Skeletal muscle satellite cell (primary cell): ENCODE measurements around the gene TMEM38A.
A peak's percentile ranks its signal among the peaks of the same experiment; 100 is the strongest.
"Not testable (repeated sequence)": the region's sequence is repeated elsewhere in the genome, so short reads cannot be mapped to it uniquely, and the experiment has no call there.

ENCODE experiments used
- H3K27me3 ChIP-seq: 2 replicates; pipeline ENCODE4 v1.7.0; 2013; ENCODE audit warnings: low read length; ENCODE audit not compliant: control insufficient read depth, insufficient read depth
- H3K36me3 ChIP-seq: 2 replicates; pipeline ENCODE4 v1.7.0; 2013; ENCODE audit warnings: mild to moderate bottlenecking, control low read depth, low read length; ENCODE audit not compliant: insufficient read depth
- H3K4me1 ChIP-seq: 2 replicates; pipeline ENCODE4 v1.7.0; 2013; ENCODE audit warnings: low read length; ENCODE audit not compliant: control insufficient read depth, insufficient read depth
- H3K4me2 ChIP-seq: 2 replicates; pipeline ENCODE4 v1.7.0; 2013; ENCODE audit warnings: mild to moderate bottlenecking, low read length
- H3K4me3 ChIP-seq: 2 replicates; pipeline ENCODE4 v1.7.0; 2013; ENCODE audit warnings: low read length
- H3K9ac ChIP-seq: 2 replicates; pipeline ENCODE4 v1.7.0; 2013; ENCODE audit warnings: mild to moderate bottlenecking, low read depth, low read length, moderate library complexity
- H3K9me3 ChIP-seq: replicated peaks from 2 replicates; pipeline ENCODE4 v1.7.0; 2013; ENCODE audit warnings: mild to moderate bottlenecking, control low read depth, low read length

Gene TMEM38A

DNA sequence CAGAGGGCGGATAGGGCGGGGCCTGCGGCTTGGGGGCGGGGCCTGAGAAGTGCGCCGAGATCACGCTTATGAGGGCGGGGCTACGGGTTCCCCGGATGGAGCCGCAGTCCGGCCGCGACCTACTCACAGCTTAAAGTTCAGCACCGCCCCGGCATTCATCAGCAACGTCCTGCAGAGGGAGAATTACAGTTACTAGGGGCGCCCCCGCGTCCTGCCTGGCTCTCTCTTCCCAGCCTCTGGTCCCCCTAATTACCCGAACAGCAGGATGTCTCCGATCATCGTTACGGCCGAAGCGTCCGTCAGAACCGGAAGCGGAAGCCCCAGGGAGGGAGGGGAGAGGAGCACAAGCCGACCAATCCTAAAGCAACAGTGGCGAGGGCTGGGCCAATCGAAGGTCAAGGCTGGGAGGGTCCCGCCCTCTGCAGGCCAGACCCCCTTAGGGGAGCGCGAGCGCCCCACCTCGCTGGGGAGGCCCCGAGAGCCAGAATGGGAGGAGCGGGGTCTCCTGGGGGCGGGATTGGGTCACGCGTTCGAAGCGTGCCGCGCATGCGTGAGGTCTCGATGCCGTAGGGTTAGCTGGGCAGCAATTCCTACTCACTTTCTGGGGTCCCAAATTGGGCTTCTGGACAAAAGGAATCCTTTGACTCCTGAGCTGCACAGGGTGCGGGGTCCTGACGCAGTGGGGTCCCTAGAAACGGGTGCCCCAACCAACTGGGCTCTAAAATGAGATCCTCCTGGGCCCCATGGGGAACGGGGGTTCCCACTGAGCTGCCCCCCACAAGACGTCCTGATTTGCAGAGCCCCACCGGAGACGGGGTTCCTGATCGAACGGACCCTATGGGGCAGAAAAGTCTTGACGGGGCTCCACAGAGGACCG, 869 bp upstream of the TMEM38A start, which contains the start of gene SMIM7:
Gene SMIM7, minus strand, starts transcription at position 313 of the 877 bp plus-strand sequence. Its CDS starts 34 bp downstream, at position 279.
- peak within 1 kb of the TSS; percentile 98 for H3K4me3 ChIP-seq
- H3K4me2 ChIP-seq, result peak within 1 kb of the TSS; percentile 99
- no peaks in the 10 kb centered on the region for H3K27me3 ChIP-seq
- peaks cover 16% of the 10 kb centered on the region for H3K4me1 ChIP-seq
- H3K9me3 ChIP-seq, result no peaks in the 10 kb centered on the region
- peaks cover 35% of the 10 kb centered on the region for H3K36me3 ChIP-seq
- peak within 1 kb of the TSS; percentile 96 for H3K9ac ChIP-seq

DNA sequence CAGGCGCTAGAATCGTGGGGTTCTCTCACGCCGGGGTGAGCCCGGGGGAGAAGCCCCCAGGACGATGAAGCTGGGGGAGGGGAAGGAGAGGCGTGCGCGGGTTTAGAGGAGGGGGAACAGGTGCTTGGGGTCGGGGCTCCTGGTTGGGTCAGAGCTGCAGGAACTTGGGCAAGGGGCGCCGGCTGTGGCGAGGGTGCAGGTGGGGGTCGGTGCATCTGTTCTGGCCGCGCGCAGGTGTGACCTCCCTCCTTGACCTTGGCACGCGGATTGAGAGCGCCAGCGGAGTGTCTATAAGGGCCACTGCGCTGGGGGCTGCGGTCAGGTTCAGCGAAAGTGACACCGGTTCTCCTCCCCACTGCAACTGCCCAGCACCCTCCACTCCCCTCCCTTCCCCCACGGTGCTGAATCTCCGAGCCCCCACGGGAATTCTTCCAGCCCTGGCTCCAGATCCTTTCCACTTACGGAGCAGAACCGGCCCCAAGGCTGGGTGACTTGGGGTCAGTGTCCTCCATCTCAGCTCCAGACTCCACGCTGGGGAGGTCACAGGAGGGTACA, 618 bp downstream of the TMEM38A start:
- Histone ChIP-seq H3K36me3 (peaks cover 23% of the 10 kb centered on the region), H3K4me1 (peaks cover 16% of the 10 kb centered on the region), H3K27me3 (no peaks in the 10 kb centered on the region), H3K4me2 (peak overlapping the region; percentile 99), H3K4me3 (peak overlapping the region; percentile 98), H3K9me3 (no peaks in the 10 kb centered on the region), H3K9ac (peak overlapping the region; percentile 45)

DNA sequence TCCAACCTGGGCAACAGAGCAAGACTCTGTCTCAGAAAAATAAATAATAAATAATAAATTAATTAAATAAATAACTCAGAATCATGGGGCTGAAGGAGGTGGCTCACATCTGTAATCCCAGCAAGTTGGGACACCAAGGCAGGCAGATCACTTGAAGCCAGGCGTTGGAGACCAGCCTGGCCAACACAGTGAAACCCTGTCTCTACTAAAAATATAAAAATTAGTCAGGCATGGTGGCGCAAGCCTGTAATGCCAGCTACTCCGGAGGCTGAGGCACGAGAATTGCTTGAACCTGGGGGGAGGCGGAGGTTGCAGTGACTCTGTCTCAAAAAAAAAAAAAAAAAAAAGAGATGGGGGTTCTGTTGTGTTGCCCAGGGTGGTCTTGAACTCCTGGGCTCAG, 7.2 kb downstream of the TMEM38A start:
- Histone ChIP-seq H3K4me2 (no peak overlapping the region), H3K9ac (no peak overlapping the region), H3K9me3 (no peaks in the 10 kb centered on the region), H3K4me1 (no peaks in the 10 kb centered on the region), H3K36me3 (no peaks in the 10 kb centered on the region), H3K4me3 (no peak overlapping the region), H3K27me3 (no peaks in the 10 kb centered on the region)

DNA sequence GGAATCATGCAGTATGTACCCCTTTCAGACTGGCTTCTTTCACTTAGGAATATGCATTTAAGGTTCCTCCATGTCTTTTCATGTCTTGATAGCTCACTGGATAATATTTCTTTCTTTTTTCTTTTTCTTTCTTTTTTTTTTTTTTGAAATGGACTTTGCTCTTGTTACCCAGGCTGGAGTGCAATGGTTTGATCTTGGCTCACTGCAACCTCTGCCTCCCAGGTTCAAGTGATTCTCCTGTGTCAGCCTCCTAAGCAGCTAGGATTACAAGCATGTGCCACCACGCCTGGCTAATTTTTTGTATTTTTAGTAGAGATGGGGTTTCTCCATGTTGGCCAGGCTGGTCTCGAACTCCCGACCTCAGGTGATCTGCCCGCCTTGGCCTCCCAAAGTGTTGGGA, 7.8 kb downstream of the TMEM38A start:
- not testable (repeated sequence) for H3K27me3 ChIP-seq, H3K4me3 ChIP-seq, H3K9me3 ChIP-seq, H3K9ac ChIP-seq, H3K4me2 ChIP-seq, H3K36me3 ChIP-seq, H3K4me1 ChIP-seq

DNA sequence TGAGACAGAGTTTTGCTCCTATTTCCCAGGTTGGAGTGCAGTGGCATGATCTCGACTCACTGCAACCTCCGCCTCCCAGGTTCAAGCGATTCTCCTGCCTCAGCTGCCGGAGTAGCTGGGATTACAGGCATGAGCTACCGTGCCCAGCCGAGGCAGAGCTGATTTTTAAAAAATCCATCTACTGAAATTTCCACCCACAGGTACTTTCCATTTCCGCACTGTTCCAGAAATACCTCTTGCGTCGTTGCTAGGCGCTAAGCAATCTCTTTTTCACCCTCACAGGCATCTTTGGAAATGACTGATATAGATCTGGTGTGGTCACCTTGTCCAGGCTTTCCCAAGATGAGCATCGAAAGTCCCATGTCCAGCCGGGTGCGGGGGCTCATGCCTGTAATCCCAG, 9.4 kb downstream of the TMEM38A start:
- H3K9me3 ChIP-seq, result no peaks in the 10 kb centered on the region
- no peaks in the 10 kb centered on the region for H3K36me3 ChIP-seq
- H3K4me2 ChIP-seq, result no peak overlapping the region
- H3K9ac ChIP-seq, result no peak overlapping the region
- no peaks in the 10 kb centered on the region for H3K4me1 ChIP-seq
- H3K4me3 ChIP-seq, result no peak overlapping the region
- H3K27me3 ChIP-seq, result no peaks in the 10 kb centered on the region

DNA sequence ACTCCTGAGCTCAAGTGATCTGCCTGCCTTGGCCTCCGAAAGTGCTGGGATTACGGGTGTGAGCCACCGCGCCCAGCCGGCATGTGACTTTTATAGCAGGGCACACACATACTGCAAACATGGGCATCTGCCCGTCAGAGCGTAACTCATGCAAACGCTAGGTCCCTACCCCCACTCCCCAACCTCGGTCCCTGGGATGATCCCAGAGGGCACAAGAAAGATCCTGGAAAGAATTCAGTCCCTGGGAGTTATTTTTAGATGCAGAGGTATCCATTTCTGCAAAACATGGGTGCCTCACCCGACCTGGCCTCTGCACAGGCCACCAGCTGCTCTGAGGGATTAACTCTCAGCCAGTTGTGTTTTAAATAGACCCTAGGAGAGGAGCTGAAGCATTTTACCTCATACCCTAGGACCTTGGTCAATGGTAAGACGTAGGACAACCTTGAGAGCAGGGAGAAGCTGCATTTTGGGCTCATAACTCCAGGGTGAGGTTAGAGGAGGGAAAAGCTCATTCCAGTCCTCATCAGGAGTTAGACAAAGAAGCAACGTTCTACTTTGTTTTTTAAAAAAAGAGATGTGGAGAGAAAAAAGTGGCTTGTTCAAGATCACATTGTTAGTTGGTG, 10.8 kb downstream of the TMEM38A start:
- H3K4me3 ChIP-seq, result no peak overlapping the region
- no peak overlapping the region for H3K4me2 ChIP-seq
- H3K36me3 ChIP-seq, result no peaks in the 10 kb centered on the region
- H3K27me3 ChIP-seq, result no peaks in the 10 kb centered on the region
- H3K9ac ChIP-seq, result no peak overlapping the region
- no peaks in the 10 kb centered on the region for H3K4me1 ChIP-seq
- no peaks in the 10 kb centered on the region for H3K9me3 ChIP-seq

DNA sequence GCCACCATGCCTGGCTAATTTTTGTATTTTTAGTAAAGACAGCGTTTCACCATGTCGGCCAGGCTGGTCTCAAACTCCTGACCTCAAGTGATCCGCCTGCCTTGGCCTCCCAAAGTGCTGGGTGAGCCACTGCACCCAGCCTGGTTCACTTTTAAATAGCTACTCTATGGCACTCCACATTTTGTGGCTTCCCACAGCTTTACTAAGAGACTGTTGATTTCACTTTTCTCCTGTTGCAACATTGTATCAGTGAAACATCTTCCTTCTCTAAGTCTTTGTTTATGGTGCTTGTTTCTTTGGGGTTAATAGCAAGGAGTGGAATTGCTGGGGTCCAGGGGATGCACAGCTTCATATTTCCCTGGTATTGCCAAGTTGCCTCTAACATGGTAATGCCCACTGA, 12.3 kb downstream of the TMEM38A start:
- H3K4me2 ChIP-seq, result no peak overlapping the region
- H3K27me3 ChIP-seq, result no peaks in the 10 kb centered on the region
- no peak overlapping the region for H3K9ac ChIP-seq
- H3K36me3 ChIP-seq, result no peaks in the 10 kb centered on the region
- no peak overlapping the region for H3K4me3 ChIP-seq
- no peaks in the 10 kb centered on the region for H3K9me3 ChIP-seq
- H3K4me1 ChIP-seq, result no peaks in the 10 kb centered on the region

DNA sequence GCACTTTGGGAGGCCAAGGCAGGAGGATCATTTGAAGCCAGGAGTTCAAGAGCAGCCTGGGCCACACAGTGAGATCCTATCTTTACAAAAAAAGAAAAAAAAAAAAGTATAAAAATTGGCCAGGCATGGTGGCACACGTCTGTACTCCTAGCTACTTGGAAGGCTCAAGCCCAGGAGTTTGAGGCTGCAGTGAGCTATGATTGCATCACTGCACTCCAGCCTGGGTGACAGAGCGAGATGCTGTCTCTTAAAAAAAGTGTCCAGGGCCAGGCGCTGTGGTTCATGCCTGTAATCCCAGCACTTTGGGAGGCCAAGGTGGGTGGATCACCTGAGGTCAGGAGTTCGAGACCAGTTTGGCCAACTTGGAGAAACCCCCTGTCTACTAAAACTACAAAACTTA, 12.9 kb downstream of the TMEM38A start:
- H3K4me3 ChIP-seq, H3K36me3 ChIP-seq, H3K27me3 ChIP-seq, H3K9ac ChIP-seq, H3K4me2 ChIP-seq, H3K9me3 ChIP-seq, H3K4me1 ChIP-seq: not testable (repeated sequence)

DNA sequence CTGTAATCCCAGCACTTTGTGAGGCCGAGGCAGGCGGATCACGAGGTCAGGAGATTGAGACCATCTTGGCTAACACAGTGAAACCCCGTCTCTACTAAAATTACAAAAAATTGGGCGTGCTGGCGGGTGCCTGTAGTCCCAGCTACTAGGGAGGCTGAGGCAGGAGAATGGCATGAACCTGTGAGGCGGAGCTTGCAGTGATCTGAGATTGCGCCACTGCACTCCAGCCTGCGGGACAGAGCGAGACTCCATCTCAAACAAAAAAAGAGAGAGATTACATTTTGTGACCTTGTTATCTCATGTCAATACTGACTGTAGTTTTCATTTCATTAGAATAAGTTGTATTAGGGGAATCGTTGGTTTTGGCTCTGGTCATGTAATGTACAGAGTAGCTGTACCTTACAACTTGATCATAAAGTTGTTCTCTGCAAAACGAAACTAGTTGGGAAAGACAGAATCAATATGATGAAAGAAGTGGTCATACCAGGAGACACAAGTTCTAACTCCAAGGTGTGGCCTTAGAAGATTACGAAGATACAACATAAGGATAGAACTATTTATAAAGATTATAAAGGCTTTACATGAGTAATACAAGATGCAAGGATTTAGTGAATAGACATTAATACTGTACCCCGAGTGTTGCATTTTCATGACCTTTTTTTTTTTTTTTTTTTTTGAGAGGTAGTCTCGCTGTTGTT, 15.3 kb downstream of the TMEM38A start:
- Histone ChIP-seq H3K9me3 (no peaks in the 10 kb centered on the region), H3K9ac (no peak overlapping the region), H3K36me3 (no peaks in the 10 kb centered on the region), H3K4me2 (no peak overlapping the region), H3K4me3 (no peak overlapping the region), H3K4me1 (no peaks in the 10 kb centered on the region), H3K27me3 (no peaks in the 10 kb centered on the region)

DNA sequence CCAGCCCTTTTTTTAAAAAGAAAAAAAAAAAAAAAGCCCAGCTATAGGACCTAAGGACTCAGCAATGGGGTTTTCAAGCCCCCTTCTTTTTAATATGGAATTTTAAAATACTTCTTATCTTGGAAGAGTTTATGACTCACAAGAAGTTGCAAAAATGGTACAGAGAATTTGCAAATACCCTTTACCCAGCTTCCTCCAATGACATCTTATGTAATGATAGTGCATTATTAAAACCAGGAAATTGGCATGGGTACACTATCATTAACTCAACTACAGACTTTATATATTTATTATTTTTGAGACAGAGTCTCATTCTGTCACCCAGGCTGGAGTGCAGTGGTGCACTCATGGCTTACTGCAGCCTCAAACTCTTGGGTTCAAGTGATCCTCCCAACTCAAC, 16.1 kb downstream of the TMEM38A start:
- H3K27me3 ChIP-seq, result no peaks in the 10 kb centered on the region
- H3K4me1 ChIP-seq, result no peaks in the 10 kb centered on the region
- no peak overlapping the region for H3K4me3 ChIP-seq
- no peak overlapping the region for H3K9ac ChIP-seq
- no peaks in the 10 kb centered on the region for H3K36me3 ChIP-seq
- H3K4me2 ChIP-seq, result no peak overlapping the region
- no peaks in the 10 kb centered on the region for H3K9me3 ChIP-seq

DNA sequence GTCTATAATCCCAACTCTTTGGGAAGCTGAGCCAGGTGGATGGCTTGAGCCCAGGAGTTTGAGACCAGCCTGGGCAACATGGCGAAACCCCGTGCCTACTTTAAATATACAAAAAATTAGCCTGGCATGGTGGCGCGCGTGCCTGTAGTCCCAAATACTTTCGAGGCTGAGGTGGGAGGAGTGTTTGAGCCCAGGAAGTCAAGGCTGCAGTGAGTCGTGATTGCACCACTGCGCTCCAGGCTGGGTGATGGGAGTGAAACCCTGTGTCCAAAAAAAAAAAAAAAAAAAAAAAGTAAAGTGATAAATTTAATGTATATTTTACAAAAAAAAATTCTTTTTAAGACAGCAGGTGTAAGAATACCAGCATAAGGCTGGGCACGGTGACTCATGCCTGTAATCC, 17.6 kb downstream of the TMEM38A start:
- no peak overlapping the region for H3K4me3 ChIP-seq
- H3K4me1 ChIP-seq, result no peaks in the 10 kb centered on the region

More for the DNA sequence above, 17.6 kb downstream of the TMEM38A start:
- Histone ChIP-seq H3K9ac (no peak overlapping the region), H3K4me2 (no peak overlapping the region), H3K9me3 (no peaks in the 10 kb centered on the region), H3K27me3 (no peaks in the 10 kb centered on the region), H3K36me3 (no peaks in the 10 kb centered on the region)
